Liver (tissue), 3 donors: ENCODE measurements around the gene DPP6.

ENCODE experiments used
- ATF3 ChIP-seq: IDR thresholded peaks from 2 replicates; pipeline ENCODE4 v1.6.1; 2016; ENCODE audit warnings: antibody characterized with exemption
- CTCF ChIP-seq: fragments of 150-350 bp; IDR thresholded peaks from 2 replicates; pipeline ENCODE4 v1.5.1; 2017; ENCODE audit warnings: improper control_type of control experiment, low read depth, low read length; ENCODE audit not compliant: missing input control
- FOXA1 ChIP-seq: IDR thresholded peaks from 2 replicates; pipeline ENCODE4 v1.6.1; 2016; ENCODE audit warnings: antibody characterized with exemption
- HNF4G ChIP-seq: IDR thresholded peaks from 2 replicates; pipeline ENCODE4 v1.6.1; 2016; ENCODE audit warnings: antibody characterized with exemption
- NR2F2 ChIP-seq: IDR thresholded peaks from 2 replicates; pipeline ENCODE4 v1.6.1; 2016; ENCODE audit warnings: antibody characterized with exemption
- RAD21 ChIP-seq, 2 donors: IDR thresholded peaks; 2 replicates each; pipeline ENCODE4 v1.6.1; 2016; ENCODE audit warnings: antibody characterized with exemption in 2 of 2, mild to moderate bottlenecking in 2 of 2
- SP1 ChIP-seq: IDR thresholded peaks from 2 replicates; pipeline ENCODE4 v1.6.1; 2018; ENCODE audit warnings: antibody characterized with exemption, mild to moderate bottlenecking
- TAF1 ChIP-seq: conservative IDR thresholded peaks from 2 replicates; pipeline ENCODE4 v1.6.1; 2016; ENCODE audit warnings: antibody characterized with exemption, mild to moderate bottlenecking
- donor health status: healthy.
- donor health status: healthy.

GRCh38 chr7:154873500-154874121 lies 821.4 kb downstream of the DPP6 start:
- TF ChIP-seq CTCF (no peak), NR2F2 (no peak), TAF1 (no peak), RAD21 (IDR thresholded peaks at IDR 0.05) (no peak), FOXA1 (no peak), HNF4G (no peak), ATF3 (no peak), SP1 (no peak)
